Sciatic nerve (tissue), 2 donors: ENCODE measurements around the gene OLR1. TPM values are rescaled to one million over a fixed set of nuclear protein-coding genes. Genes with fewer than 3 reads are reported as not detected.

ENCODE experiments used
- ATAC-seq: fragments of 200-7000 bp; cut with Tn5 transposase; one replicate; pipeline ENCODE4 v1.9.1; 2020; ENCODE audit warnings: mild to moderate bottlenecking, moderate library complexity
- DNase-seq: peaks from one replicate; pipeline ENCODE4 v3.0.0-alpha.2; 2020; ENCODE audit warnings: low spot score
- intact Hi-C: fragments of 100-400 bp; cut with DNase I; formaldehyde crosslinking; loops from one replicate; pipeline ENCODE4 v1.14.2; 2022
- total RNA-seq: library from RNA; stranded (reverse); fragmentation: NEBNext Ultra II Directional; extraction: Animal tissue kit (Norgen Biotek cat#: 25700); gene quantifications from one replicate; pipeline ENCODE4 v1.2.1, GENCODE V29; 2021
- donor health status: DM: no; HTN: no; CAD: no.
- donor health status: DM: no; HTN: no; CAD: no.

The OLR1 gene
- total RNA-seq, 1 donor from 2014 or later = 33.1 TPM

DNA sequence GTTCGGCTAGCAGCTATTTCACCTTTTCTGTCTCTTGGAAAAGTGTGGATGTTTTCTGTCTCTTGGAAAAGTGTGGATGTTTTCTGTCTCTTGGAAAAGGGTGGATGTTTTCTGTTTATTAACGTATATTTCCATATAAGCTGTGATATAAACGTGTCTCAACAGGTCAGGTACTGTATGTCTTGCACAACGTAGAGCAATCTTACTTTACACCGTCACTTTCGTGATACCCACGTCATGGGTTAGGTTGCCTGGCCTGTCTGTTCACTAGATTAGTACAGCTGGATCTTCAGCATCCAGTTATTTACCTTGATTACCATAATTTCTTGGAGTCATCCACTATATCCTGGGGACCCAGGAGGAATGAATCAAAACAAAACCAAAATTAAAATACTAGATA is 56.0 kb downstream of the OLR1 start:
- intact Hi-C loops = no loop called here
- ATAC-seq = no peak
- DNase-seq = no peak

DNA sequence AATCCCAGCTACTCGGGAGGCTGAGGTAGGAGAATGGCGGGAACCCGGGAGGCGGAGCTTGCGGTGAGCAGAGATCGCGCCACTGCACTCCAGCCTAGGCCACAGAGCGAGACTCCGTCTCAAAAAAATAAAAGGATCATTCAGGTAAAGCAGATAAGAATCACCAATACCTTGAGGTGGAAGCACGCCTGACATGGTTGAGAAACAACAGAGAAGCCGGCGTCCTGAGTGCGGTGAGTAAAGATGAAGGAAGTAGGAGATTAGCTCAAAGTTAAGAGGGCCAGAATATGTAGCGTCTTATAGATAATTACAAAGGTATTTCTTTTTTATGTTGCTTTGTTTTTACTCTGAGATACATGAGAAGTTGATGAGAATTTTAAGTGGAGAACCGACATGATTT is 56.6 kb downstream of the OLR1 start:
- intact Hi-C loops = no loop called here
- ATAC-seq = no peak

DNA sequence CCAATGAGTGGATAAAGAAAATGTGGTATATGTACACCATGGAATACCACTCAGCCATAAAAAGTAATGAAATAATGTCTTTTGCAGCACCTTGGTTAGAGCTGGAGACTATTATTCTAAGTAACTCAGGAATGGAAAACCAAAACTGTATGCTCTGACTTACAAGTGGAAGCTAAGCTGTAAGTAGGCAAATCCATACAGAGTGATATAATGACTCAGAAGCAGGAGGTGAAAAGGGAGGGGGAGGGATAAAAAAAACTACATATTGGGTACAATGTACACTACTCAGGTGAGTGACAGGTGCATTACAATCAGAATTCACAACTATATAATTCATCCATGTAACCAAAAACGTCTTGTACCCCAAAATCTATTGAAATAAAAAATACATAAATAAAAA is 58.0 kb downstream of the OLR1 start:
- DNase-seq (no peak), ATAC-seq (no peak)
- intact Hi-C loops = no loop called here

More for the DNA sequence above, 56.6 kb downstream of the OLR1 start:
- DNase-seq = no peak

DNA sequence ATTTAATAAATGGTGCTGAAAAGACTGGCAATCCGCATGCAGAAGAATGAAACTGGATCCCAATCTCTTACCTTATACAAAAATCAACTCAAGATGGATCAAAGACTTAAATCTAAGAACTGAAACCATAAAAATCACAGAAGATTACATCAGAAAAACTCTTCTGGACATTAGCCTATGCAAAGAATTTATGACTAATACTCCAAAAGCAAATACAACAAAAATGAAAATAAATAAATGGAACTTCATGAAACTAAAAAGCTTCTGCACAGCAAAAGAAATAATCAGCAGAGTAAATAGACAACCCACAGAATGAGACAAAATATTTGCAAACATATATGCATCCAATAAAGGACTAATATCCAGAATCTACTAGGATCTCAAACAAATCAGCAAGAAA is 58.9 kb downstream of the OLR1 start:
- intact Hi-C loops = no loop called here
- ATAC-seq (no peak), DNase-seq (no peak)

DNA sequence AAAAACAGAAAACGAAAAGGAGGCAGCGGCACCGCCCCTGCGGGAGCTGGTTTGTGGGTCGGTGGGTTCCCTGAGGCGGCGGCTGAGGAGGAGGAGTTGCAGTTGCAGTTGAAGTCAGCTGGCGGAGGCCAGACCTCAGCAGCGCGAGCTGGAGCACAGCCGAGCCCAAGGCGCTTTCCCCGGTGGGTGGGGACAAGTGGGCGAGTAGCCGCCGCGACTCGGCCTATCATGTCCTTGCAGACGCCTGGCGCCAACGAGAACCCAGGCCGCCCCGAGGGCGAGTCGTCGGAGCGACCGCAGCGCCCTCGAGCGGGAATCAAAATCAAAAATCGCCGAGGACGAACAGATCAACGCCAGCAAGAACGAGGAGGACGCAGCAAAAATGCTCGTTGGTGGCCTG is 60.5 kb downstream of the OLR1 start:
- ATAC-seq (no peak), DNase-seq (no peak)
- intact Hi-C loops = no loop called here

DNA sequence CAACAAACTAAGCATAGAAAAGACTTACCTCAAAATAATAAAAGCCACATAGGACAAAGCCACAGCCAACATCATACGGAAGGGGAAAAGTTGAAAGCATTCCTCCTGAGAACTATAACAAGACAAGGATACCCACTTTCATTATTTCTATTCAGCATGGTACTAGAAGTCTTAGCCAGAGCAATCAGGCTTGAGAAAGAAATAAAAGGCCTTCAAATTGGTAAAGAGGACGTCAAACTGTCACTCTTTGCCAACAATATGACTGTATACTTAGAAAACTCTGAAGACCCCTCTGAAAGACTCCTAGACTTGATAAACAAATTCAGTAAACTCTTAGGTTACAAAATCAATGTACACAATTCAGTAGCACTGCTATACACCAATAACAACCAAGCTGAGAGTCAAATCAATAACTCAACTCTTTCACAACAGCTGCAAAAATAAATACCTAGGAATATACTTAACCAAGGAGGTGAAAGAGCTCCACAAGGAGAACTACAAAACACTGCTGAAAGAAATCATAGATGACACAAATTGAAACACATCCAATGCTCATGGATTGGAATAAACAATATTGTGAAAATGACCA is 61.6 kb downstream of the OLR1 start:
- DNase-seq (no peak), ATAC-seq (no peak)
- intact Hi-C loops = no loop called here

Other genes with a start within 250 kb of the OLR1 start
- gene CLEC2A, start 239.8 kb downstream of the OLR1 start, total RNA-seq = not detected
- gene CLEC12A, start 200.7 kb downstream of the OLR1 start, total RNA-seq = 2.0 TPM
- gene CLEC1B, start 173.0 kb downstream of the OLR1 start, total RNA-seq = not detected
- not detected for gene CLEC12B, start 161.5 kb downstream of the OLR1 start, total RNA-seq
- gene CLEC9A, start 141.4 kb downstream of the OLR1 start, total RNA-seq = 2.3 TPM
- gene CLEC1A, start 73.1 kb downstream of the OLR1 start, total RNA-seq = 13.7 TPM
- gene CLEC7A, start 41.9 kb downstream of the OLR1 start, total RNA-seq = 32.4 TPM
- gene TMEM52B, start 6.9 kb upstream of the OLR1 start, total RNA-seq = 0.45 TPM
- 167 TPM for gene GABARAPL1, start 40.7 kb upstream of the OLR1 start, total RNA-seq
- 4.8 TPM for gene KLRD1, start 135.7 kb upstream of the OLR1 start, total RNA-seq
- gene KLRK1, start 217.9 kb upstream of the OLR1 start, total RNA-seq = 3.1 TPM
- 0.85 TPM for gene KLRC4, start 237.6 kb upstream of the OLR1 start, total RNA-seq
- gene KLRC3, start 248.5 kb upstream of the OLR1 start, total RNA-seq = not detected